ENCODE data around the gene MYPOP.
"Not testable (repeated sequence)": the region's sequence is repeated elsewhere in the genome, so short reads cannot be mapped to it uniquely, and the experiment has no call there.

The MYPOP gene

DNA sequence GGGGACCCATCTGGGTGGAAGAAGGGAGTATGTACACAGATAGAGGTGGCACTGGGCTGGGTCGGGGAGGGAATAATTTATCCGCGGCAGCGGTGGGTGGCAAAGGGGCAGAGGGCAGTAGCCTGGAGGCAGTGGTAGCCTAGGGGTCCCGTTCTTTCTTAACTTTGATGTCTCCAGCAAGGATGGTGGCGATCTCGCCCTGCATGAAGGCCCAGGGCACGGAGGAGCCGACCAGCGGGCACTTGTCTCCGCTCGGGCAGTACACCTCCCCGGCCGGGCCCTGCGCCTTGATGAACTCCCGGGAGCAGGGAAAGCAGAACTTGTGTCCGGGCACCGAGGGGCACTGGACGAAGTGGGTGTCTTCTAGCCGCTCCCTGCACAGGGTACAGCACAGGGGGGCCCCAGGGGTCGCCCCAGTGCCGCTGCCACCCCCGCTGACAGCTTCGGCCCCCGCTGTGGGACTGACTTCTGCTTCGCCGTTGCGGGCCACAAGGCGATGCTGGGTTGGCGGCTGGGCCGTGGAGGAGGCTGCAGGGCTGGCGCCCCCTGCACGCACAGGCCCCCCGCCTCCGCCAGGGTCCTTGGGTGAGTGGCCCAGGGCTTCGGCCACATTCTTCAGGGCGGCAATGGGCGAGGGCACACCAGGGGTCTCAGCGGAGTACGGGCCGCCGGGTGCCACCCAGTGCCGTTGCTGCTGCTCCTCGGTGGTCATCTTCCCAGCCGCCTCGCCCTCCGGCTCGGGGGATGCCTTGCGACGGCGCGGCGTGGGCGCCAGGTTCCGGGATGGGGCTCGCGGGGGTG, 18.3 kb downstream of the MYPOP start:
- DNase-seq (ENCODE audit: low read depth in 3 of 3): no peak

- no peak for DNase-seq (ENCODE audit: low read depth in 3 of 3)
Measured at GRCh38 chr19:45883586-45883880, 18.9 kb downstream of the MYPOP start.

DNA sequence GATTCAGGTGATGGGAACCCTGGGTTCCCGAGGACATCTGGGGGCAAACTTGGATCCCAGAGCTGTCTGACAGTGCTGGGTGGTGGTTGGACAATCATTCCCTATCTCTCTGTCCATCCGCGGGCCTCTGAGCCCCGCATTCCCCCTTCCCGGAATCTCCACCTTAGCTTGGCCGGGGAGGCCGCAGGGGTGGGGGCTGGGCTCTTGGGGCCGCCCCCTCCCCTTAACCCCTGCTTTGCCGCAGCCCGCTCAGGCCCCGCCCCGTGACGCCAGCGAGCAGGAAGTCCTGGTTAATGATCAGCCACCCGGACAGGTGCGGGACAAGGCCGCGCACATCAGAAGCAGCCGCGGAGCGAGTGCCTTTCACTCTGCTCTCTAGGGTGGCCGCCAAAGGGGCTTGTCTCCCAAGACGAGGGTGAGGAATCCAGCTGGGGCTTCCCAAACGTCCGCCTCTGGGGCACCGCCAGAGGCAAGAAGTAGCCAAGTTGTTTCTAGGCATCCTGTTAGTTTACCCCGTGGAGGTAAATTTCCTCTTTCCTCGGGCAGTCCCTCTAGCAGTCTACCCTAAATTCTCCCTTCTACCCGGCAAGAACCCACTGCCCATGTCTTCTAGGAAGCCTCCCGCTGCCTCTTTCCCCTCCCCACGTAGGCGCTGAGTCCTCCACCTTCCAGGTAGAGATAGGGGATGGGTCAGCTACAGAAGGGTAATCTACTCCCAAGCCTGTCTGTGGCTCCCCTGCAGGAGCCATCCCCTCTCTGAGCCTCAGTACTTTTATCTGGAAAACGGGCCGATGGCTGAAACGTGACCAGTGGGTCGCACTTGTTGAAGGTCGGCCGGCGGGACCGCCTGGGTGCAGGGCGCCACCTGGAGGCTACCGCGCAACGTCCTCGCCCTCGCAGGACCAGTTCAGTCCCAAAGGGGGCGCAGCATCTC, 19.5 kb downstream of the MYPOP start:
- peak; percentile 69 to 85 (median 73) for DNase-seq (ENCODE audit: low read depth in 3 of 3)

DNA sequence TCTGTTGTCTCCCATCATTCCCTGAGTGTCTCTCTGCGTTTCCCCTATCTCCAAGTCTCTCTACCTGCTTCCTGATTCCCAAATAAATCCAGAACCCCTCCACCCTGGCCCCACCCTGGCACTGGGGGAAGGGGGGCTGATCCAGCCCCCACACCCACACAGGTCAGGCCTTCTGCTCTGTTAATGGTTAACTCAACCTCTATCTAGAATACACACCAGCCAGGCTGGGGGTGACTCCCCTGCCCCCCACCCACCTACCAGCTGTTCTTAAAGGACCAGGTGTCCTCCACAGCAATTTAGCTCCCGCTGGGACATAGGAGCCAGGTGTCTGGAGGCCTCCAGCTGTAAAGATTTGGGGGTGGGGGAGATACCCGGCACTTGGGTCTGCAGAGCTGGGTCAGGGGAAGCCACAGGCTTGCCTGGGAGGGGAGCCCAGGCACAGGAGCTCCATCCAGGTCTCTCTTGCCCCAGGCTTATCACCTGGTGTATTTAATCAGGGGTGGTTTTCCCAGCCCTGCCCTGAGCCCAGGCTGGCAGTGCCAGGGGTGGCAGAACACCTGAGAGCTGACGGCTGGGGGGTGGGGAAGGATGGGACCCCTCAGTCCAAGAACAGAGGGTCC, 20.4 kb downstream of the MYPOP start:
- DNase-seq (ENCODE audit: low read depth in 3 of 3): no peak

DNA sequence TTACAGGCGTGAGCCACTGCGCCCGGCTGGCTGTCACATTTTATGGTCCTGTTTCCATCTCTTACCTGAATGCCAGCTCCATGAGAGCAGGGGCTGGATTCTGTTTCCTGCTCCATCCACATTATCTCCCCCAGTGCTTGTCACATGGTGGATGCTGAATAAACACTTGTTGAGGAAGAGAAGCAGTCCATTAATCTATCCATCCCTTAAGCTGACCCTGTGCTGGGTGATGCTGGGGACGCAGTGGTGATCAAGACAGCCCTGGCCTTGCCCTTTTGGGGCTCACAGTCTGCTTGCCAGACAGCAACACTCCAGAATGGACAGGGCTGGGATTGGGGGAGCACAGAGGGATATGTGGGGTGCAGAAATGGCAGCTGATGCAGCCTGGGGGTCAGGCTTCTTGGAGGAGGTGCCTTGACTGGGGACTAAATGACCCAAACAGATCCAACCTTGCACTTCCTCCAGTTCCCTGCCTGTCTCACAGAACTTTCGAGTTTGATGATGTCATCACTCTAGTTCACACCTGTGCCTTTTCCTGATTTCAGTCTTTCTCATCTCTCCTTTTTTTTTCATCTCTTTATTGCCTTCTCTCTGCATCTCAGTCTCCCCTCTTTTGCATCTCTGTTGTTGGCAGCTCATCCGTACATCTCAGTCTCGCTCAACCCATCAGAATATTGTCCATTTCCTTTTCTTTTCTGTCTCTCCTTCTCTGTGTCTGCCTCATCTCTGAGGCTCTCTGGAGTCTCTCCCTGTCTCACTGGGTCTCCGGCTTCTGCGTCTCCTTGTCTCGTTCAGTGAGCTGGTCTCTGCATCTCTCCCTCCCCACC, 21.1 kb downstream of the MYPOP start:
- DNase-seq (ENCODE audit: low read depth in 3 of 3): no peak

DNA sequence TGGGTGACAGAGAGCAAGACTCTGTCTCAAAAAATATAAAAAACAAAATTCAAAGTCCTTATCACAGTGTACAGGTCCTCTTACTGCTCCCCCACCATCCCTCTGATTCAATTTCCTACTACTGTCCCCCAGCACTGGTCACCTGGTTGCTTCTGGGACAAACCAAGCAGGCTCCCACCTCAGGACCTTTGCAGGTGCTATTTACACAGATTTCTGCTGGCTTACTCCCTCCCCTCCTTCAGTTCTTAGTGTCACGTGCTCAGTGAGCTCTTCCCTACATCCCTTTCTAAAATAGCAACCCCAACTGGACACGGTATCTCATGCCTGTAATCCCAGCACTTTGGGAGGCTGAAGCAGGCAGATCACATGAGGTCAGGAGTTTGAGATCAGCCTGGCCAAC, 22.4 kb downstream of the MYPOP start:
- no peak for DNase-seq (ENCODE audit: low read depth in 3 of 3)

DNA sequence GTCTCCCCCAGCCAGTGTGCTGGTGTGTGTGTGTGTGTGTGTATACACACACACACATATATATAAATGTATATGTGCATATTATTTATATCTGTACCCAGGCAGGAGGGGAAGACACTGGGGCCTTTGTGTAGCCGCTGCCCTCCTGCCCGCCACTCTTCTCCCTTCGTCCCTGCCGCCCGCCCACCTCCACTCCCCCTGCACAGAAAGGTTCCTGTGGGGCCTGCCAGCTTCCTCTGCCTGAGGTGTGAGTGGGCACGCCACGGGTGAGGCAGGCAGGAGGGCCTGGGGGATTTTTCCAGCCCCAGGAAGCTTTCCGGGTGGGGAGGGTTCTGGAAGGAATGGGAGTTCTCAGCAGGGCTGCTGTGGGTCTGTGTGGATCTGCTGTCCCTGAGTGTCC, 23.4 kb downstream of the MYPOP start:
- no peak for DNase-seq (ENCODE audit: low read depth in 3 of 3)

- no peak for DNase-seq (ENCODE audit: low read depth in 3 of 3)
Measured at GRCh38 chr19:45878043-45878794, 24.2 kb downstream of the MYPOP start.

- DNase-seq (ENCODE audit: low read depth in 3 of 3): peak in 1 of 3 experiments; percentile 29
Measured at GRCh38 chr19:45876411-45877197, 25.8 kb downstream of the MYPOP start.

DNA sequence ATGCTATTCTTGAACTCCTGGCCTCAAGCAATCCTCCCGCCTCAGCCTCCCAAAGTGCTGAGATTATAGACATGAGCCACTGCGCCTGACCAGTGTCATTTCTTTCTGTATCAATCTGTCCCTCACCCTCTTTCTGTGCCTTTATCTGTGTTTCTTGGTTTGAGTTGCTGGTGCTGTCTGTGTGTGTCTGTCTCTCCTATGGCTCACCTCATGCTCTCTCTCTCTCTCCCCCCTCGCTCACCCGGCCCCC, 26.3 kb downstream of the MYPOP start:
- DNase-seq (ENCODE audit: low read depth in 3 of 3): peak in 1 of 3 experiments; percentile 26

DNA sequence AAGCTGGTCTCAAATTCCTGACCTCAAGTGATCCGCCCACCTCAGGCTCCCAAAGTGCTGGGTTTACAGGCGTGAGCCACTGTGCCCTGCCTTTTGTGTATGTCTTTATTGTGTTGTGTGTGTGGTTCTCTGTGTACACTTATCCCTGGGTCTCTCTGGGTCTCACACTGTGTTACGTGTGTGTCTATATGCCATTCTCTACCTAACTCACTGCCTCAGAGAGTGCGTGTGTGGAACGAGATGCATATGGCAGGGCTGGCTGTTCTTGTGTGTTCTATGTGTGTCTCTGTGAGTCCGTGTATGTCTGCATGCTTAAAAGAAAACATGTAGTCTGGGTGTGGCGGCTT, 27.8 kb downstream of the MYPOP start:
- DNase-seq (ENCODE audit: low read depth in 3 of 3): no peak

GRCh38 chr19:45873219-45873772, 29.1 kb downstream of the MYPOP start:
- no peak for DNase-seq (ENCODE audit: low read depth in 3 of 3)

- no peak for DNase-seq (ENCODE audit: low read depth in 3 of 3)
Measured at GRCh38 chr19:45872095-45872919, 30.1 kb downstream of the MYPOP start.

- DNase-seq (ENCODE audit: low read depth in 3 of 3): no peak
Measured at GRCh38 chr19:45870798-45871197, 31.6 kb downstream of the MYPOP start.

DNA sequence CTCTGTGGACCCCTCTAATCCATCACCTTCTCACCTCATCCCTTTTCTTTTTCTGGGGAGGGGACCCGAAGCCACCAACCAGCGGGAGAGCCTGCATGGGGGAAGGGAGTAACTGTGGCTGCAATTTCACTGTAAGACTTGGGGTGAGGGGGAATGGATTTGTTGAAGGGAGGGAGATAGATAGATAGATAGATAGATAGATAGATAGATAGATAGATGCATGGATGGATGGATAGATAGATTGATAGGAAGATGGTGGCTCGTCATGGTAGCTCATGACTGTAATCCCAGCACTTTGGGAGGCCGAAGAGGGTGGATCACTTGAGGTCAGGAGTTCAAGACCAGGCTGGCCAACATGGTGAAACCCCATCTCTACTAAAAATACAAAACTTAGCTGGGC, 35.2 kb downstream of the MYPOP start:
- DNase-seq (ENCODE audit: low read depth in 3 of 3): not testable (repeated sequence)

- DNase-seq (ENCODE audit: low read depth in 3 of 3): no peak
Measured at GRCh38 chr19:45866400-45867176, 35.8 kb downstream of the MYPOP start.

- no peak for DNase-seq (ENCODE audit: low read depth in 3 of 3)
Measured at GRCh38 chr19:45865269-45865948, 37.0 kb downstream of the MYPOP start.

- DNase-seq (ENCODE audit: low read depth in 3 of 3): no peak
Measured at GRCh38 chr19:45864629-45865082, 37.8 kb downstream of the MYPOP start.
